SK-N-SH treated with all-trans-retinoic acid at 6 μM for 48 hours (cell line): Measurements from ENCODE around the gene FGFRL1.

ENCODE experiments used
- ZC3H10 ChIP-seq: fragments of 250-450 bp; sonication (Bioruptor Pico); IDR thresholded peaks from 2 replicates; pipeline ENCODE4 v1.5.1; 2021; ENCODE audit warnings: mild to moderate bottlenecking, moderate library complexity
- ZFP3 ChIP-seq: fragments of 250-450 bp; sonication (Bioruptor Pico); IDR thresholded peaks from 2 replicates; pipeline ENCODE4 v1.5.0; 2020; ENCODE audit warnings: mild to moderate bottlenecking, moderate library complexity
- TF ChIP-seq, protein P1 (sequence below): fragments of 250-450 bp; sonication (Bioruptor Pico); IDR thresholded peaks from 2 replicates; pipeline ENCODE4 v1.8.0; 2020; ENCODE audit warnings: mild to moderate bottlenecking, moderate library complexity, borderline replicate concordance
- TF ChIP-seq, protein P2 (sequence below): fragments of 250-450 bp; sonication (Bioruptor Pico); IDR thresholded peaks from 2 replicates; pipeline ENCODE4 v1.8.0; 2021; ENCODE audit warnings: low read depth, mild to moderate bottlenecking, moderate library complexity, borderline replicate concordance

DNA sequence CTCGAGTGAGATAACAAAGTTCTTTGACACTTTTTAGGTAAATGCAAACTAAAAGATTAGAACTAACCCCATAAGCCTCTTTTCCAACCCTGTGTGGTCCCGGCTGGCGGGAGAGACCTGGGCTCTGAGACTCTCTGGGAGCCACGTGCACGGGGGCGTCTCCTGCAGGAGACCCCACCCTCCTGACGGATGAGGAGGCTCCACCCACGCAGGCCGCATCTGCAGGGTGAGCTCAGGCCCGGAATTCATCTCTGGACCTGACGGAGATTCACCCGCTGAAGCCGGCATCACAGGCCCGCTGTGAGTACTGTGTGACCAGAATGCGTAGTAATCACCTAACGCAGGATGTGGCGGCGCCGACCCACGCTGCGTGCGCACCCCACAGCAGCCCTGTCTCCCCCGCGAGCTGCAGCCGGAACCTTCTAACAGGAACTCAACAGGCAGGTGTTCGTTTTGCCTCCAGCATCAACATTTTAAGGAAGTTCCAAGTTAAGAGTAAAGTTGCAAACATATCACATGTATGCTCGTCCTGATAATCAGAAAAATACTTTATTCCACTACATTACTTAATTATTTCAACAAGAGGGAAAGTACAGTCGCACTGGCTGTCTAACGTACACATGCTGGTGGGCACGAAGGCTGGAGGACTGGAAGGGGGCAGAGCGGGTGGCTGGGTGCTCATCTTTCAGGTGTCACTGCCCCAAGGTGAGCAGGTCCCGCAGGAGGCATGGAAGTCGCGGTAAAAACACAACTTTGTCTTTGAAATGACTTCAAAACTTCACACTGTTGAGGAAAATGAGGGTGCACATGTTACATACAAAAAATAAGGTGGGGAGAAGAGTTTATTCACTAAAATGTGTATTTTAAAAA lies 44.5 kb downstream of the FGFRL1 start:
- TF ChIP-seq, protein P1, sequence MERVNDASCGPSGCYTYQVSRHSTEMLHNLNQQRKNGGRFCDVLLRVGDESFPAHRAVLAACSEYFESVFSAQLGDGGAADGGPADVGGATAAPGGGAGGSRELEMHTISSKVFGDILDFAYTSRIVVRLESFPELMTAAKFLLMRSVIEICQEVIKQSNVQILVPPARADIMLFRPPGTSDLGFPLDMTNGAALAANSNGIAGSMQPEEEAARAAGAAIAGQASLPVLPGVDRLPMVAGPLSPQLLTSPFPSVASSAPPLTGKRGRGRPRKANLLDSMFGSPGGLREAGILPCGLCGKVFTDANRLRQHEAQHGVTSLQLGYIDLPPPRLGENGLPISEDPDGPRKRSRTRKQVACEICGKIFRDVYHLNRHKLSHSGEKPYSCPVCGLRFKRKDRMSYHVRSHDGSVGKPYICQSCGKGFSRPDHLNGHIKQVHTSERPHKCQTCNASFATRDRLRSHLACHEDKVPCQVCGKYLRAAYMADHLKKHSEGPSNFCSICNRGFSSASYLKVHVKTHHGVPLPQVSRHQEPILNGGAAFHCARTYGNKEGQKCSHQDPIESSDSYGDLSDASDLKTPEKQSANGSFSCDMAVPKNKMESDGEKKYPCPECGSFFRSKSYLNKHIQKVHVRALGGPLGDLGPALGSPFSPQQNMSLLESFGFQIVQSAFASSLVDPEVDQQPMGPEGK (CRISPR knock-in tag) = no peak
- TF ChIP-seq ZFP3 (CRISPR knock-in tag) (no peak), ZC3H10 (CRISPR knock-in tag) (no peak)
- TF ChIP-seq, protein P2, sequence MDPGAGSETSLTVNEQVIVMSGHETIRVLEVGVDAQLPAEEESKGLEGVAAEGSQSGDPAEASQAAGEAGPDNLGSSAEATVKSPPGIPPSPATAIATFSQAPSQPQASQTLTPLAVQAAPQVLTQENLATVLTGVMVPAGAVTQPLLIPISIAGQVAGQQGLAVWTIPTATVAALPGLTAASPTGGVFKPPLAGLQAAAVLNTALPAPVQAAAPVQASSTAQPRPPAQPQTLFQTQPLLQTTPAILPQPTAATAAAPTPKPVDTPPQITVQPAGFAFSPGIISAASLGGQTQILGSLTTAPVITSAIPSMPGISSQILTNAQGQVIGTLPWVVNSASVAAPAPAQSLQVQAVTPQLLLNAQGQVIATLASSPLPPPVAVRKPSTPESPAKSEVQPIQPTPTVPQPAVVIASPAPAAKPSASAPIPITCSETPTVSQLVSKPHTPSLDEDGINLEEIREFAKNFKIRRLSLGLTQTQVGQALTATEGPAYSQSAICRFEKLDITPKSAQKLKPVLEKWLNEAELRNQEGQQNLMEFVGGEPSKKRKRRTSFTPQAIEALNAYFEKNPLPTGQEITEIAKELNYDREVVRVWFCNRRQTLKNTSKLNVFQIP (CRISPR knock-in tag) = no peak
